GM12878 (cell line): ENCODE results near the gene COX6B2.

Experiments used
- ATF3 ChIP-seq: IDR thresholded peaks from 2 replicates; pipeline ENCODE4 v1.6.1; 2011; ENCODE audit warnings: low read depth, mild to moderate bottlenecking, low read length, moderate library complexity, borderline replicate concordance; ENCODE audit errors: extremely low read depth
- BHLHE40 ChIP-seq, 2 experiments: fragments of 450-650 bp in 1 of 2; IDR thresholded peaks; 2 replicates each; pipeline ENCODE4 v1.6.1; 2011 to 2017; ENCODE audit warnings: low read depth in 2 of 2, borderline replicate concordance in 1 of 2, improper control_type of control experiment in 1 of 2, low read length in 1 of 2, mild to moderate bottlenecking in 1 of 2
- JUNB ChIP-seq: IDR thresholded peaks from 2 replicates; pipeline ENCODE4 v1.6.1; 2016; ENCODE audit warnings: antibody characterized with exemption, mild to moderate bottlenecking
- POLR2A ChIP-seq: IDR thresholded peaks from 2 replicates; pipeline ENCODE4 v1.6.1; 2011; ENCODE audit warnings: low read depth, mild to moderate bottlenecking, low read length
- POLR2AphosphoS2 ChIP-seq: IDR thresholded peaks from 2 replicates; pipeline ENCODE4 v1.6.1; 2011; ENCODE audit warnings: low read depth, mild to moderate bottlenecking, low read length, improper control_type of control experiment, moderate library complexity
- POLR2AphosphoS5 ChIP-seq: IDR thresholded peaks from 2 replicates; pipeline ENCODE4 v1.6.1; 2011; ENCODE audit warnings: mild to moderate bottlenecking, low read length, inconsistent platforms
- RAD51 ChIP-seq: fragments of 450-650 bp; IDR thresholded peaks from 2 replicates; pipeline ENCODE4 v1.6.1; 2016; ENCODE audit warnings: moderate library complexity, mild to moderate bottlenecking, inconsistent platforms
- RELA ChIP-seq: fragments of 450-650 bp; IDR thresholded peaks from 2 replicates; pipeline ENCODE4 v1.8.0; 2014; ENCODE audit warnings: borderline replicate concordance; ENCODE audit not compliant: partially characterized antibody
- SUPT20H ChIP-seq: IDR thresholded peaks from 2 replicates; pipeline ENCODE4 v1.6.1; 2011; ENCODE audit warnings: low read depth, mild to moderate bottlenecking, low read length, moderate library complexity, borderline replicate concordance; ENCODE audit not compliant: control insufficient read depth
- TF ChIP-seq, protein P1 (sequence below), 3 experiments: IDR thresholded peaks in 2 of 3; conservative IDR thresholded peaks in 1 of 3; 2 replicates each; pipeline ENCODE4 v1.5.1; 2011; ENCODE audit warnings: low read depth in 3 of 3, low read length in 3 of 3, mild to moderate bottlenecking in 3 of 3, control low read depth in 2 of 3, moderate library complexity in 2 of 3, inconsistent platforms in 1 of 3, mixed read lengths in 1 of 3; ENCODE audit not compliant: control insufficient read depth in 2 of 3, insufficient read depth in 1 of 3; ENCODE audit errors: extremely low read depth in 1 of 3
- TF ChIP-seq, protein P2 (sequence below): fragments of 150-350 bp; IDR thresholded peaks from 2 replicates; pipeline ENCODE4 v1.6.1; 2016; ENCODE audit warnings: low read depth, low read length

- TF ChIP-seq POLR2A: no peak
- TF ChIP-seq POLR2AphosphoS2: no peak
- TF ChIP-seq, protein P1, sequence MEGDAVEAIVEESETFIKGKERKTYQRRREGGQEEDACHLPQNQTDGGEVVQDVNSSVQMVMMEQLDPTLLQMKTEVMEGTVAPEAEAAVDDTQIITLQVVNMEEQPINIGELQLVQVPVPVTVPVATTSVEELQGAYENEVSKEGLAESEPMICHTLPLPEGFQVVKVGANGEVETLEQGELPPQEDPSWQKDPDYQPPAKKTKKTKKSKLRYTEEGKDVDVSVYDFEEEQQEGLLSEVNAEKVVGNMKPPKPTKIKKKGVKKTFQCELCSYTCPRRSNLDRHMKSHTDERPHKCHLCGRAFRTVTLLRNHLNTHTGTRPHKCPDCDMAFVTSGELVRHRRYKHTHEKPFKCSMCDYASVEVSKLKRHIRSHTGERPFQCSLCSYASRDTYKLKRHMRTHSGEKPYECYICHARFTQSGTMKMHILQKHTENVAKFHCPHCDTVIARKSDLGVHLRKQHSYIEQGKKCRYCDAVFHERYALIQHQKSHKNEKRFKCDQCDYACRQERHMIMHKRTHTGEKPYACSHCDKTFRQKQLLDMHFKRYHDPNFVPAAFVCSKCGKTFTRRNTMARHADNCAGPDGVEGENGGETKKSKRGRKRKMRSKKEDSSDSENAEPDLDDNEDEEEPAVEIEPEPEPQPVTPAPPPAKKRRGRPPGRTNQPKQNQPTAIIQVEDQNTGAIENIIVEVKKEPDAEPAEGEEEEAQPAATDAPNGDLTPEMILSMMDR (IDR thresholded peaks at IDR 0.05 in 2 of 3, conservative IDR thresholded peaks at IDR 0.05 in 1 of 3; ENCODE audit: control insufficient read depth in 2 of 3, extremely low read depth in 1 of 3, insufficient read depth in 1 of 3, low read depth in 3 of 3, low read length in 3 of 3): no peak
- no peak for TF ChIP-seq BHLHE40 (IDR thresholded peaks at IDR 0.05; ENCODE audit: borderline replicate concordance in 1 of 2, low read depth in 2 of 2, low read length in 1 of 2)
- TF ChIP-seq POLR2AphosphoS5: no peak
- TF ChIP-seq SUPT20H: no peak
- no peak for TF ChIP-seq ATF3
- TF ChIP-seq RAD51: no peak
- TF ChIP-seq RELA: no peak
- TF ChIP-seq JUNB: no peak
- TF ChIP-seq, protein P2, sequence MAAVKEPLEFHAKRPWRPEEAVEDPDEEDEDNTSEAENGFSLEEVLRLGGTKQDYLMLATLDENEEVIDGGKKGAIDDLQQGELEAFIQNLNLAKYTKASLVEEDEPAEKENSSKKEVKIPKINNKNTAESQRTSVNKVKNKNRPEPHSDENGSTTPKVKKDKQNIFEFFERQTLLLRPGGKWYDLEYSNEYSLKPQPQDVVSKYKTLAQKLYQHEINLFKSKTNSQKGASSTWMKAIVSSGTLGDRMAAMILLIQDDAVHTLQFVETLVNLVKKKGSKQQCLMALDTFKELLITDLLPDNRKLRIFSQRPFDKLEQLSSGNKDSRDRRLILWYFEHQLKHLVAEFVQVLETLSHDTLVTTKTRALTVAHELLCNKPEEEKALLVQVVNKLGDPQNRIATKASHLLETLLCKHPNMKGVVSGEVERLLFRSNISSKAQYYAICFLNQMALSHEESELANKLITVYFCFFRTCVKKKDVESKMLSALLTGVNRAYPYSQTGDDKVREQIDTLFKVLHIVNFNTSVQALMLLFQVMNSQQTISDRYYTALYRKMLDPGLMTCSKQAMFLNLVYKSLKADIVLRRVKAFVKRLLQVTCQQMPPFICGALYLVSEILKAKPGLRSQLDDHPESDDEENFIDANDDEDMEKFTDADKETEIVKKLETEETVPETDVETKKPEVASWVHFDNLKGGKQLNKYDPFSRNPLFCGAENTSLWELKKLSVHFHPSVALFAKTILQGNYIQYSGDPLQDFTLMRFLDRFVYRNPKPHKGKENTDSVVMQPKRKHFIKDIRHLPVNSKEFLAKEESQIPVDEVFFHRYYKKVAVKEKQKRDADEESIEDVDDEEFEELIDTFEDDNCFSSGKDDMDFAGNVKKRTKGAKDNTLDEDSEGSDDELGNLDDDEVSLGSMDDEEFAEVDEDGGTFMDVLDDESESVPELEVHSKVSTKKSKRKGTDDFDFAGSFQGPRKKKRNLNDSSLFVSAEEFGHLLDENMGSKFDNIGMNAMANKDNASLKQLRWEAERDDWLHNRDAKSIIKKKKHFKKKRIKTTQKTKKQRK: no peak
Measured at GRCh38 chr19:55360902-55361301, 6.4 kb upstream of the COX6B2 start.
